ENCODE results near the gene DPH5.
"Not testable (repeated sequence)": the region's sequence is repeated elsewhere in the genome, so short reads cannot be mapped to it uniquely, and the experiment has no call there.

Gene DPH5

DNA sequence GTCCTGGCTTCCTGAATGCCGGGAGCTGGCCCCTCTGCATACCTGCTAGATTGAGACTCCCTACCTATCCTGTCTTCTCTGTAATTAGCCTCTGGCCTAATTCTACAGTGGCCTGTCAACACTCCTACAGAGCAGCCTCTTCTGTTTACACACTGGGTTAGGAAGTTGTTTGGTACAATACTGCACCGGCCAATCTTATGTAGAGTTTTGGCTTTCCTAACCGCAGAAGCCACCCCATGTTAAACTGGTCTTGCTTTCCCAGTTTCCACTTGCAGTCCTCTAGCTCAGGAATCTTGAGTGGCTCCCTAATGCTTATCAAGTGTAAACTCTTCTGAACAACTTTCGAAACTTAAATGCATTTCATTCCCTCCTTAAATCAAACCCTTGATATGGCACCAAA, 42.8 kb downstream of the DPH5 start:
- DNase-seq (ENCODE audit: low read depth): no peak

- DNase-seq (ENCODE audit: low read depth): no peak
These were observed 46.0 kb downstream of the DPH5 start for GRCh38 chr1:100979631-100980030.

DNA sequence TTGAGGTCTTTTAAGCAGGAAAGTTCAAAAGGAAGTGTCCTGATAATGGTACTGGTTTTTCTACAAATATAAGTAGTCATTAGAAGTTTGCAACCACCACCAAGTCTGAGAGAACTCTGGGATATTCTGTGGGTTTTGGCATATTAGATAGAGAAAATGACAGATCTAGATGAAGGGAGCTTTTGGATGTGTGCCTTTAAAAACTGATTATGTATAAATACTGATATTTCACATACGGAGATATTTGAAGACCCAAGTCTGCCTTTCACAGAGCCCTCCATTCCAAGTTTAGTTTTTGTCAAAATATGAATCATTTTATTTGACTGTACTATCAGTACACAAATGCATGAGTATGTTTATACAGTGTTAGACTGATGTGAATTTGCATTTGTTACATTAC, 48.6 kb downstream of the DPH5 start:
- no peak for DNase-seq (ENCODE audit: low read depth)

GRCh38 chr1:100972185-100972584, 53.4 kb downstream of the DPH5 start:
- no peak for DNase-seq (ENCODE audit: low read depth)

GRCh38 chr1:100971021-100971420, 54.6 kb downstream of the DPH5 start:
- DNase-seq (ENCODE audit: low read depth): no peak

DNA sequence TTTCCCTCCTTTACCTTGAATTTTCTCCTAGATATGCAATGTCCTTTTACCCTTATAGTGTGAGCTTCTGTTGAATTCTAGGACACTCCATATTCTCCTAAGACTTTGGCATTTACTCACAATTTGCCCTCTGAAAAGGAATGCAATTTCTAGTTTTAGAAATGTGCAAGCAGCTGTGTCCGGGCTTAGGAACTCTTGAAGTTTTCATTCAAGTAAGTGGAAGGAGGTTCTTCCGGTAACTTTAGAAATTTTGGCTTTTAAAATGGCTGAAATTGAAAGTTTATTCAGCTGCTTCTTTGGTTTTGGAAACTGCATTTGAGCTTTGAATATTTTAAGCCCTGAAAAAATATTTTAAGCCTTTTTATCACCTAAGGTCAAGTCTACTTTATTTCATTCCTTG, 56.3 kb downstream of the DPH5 start:
- DNase-seq (ENCODE audit: low read depth): no peak

DNA sequence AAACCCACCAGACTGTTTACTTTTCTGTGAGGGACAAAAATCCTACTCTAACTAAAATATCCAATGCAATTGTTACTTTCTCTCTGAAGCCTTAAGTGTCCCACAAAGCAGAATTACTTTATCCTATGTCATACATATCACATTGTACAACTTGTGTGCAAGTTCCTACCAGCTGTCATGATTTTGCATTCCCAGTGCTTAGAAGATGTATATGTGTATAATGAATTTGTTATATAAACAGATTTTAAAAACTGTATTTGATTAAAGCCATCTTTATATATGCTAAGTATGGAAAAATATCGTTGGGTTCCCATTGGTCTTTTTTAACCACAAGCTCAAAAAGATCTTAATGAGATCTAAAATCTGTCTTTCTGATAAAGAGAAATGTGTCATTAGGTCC, 57.0 kb downstream of the DPH5 start:
- DNase-seq (ENCODE audit: low read depth): no peak

DNA sequence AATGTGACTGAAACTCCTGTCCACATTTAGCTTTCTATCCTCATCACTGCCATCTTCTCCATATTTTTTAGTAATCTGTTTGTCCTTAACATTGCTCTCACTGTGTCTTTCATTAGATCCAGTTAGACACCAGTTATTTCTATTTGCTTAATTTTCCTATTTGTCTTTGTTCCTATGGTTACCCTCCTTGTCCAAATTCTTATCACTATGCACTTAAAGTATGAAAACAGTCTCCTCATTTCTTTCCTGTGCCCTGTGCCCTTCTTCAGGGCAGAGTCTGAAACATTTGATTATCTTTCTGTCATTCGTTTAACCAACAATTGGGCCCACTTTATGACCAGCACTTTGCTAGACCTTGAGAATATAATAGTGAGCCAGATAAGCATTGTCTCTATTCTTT, 65.5 kb downstream of the DPH5 start:
- no peak for DNase-seq (ENCODE audit: low read depth)

GRCh38 chr1:100959502-100960060, 66.0 kb downstream of the DPH5 start:
- no peak for DNase-seq (ENCODE audit: low read depth)

GRCh38 chr1:100955322-100955721, 70.3 kb downstream of the DPH5 start:
- DNase-seq (ENCODE audit: low read depth): peak; percentile 59

- no peak for DNase-seq (ENCODE audit: low read depth)
These were observed 71.4 kb downstream of the DPH5 start for GRCh38 chr1:100953960-100954730.

DNA sequence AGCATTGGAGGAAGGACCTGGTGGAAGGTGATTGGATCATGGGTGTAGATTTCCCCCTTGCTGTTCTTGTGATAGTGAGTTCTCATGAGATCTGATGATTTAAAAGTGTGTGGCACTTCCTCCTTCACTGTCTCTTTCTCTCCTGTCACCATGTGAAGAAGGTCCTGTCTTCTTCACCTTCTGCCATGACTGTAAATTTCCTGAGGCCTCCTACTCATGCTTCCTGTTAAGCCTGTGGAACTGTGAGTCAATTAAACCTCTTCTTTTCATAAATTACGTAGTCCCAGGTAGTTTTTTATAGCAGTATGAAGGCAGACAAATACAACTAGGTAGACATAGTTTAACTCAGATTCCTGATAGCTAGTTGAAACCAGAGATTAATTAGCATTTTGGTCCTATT, 72.6 kb downstream of the DPH5 start:
- DNase-seq (ENCODE audit: low read depth): not testable (repeated sequence)

DNA sequence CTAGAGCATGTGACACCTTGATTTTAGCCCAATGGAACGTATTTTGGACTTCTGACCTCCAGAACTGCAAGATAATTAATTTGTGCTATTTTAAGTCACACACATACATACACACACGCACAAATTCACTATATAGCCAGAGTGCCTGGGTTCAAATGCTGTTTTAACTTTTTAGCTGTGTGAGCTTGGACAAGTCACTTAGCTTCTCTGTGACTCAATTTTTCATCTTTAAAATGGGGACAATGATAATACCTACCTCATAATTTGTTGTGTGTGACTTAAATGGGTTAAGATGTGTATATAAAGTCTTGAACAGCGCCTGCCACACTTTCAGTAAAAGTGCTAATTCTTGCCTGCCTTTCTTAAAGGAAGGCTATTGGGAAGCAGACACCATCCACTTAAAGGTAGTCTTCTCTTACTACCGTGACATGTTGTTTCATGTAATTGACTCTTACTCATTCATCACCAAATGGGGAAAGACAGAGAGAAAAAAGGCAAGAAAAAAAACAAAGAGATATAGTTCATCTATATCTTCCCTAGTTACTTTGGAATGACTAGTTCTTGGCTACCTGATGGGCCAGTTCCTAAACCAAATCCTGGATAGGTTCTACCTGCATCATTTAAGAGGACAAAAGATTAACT, 73.4 kb downstream of the DPH5 start:
- DNase-seq (ENCODE audit: low read depth): no peak

- peak; percentile 26 for DNase-seq (ENCODE audit: low read depth)
These were observed 74.8 kb downstream of the DPH5 start for GRCh38 chr1:100950781-100951180.

- DNase-seq (ENCODE audit: low read depth): no peak
These were observed 75.2 kb downstream of the DPH5 start for GRCh38 chr1:100950337-100950736.

- DNase-seq (ENCODE audit: low read depth): not testable (repeated sequence)
These were observed 75.9 kb downstream of the DPH5 start for GRCh38 chr1:100949515-100950158.

GRCh38 chr1:100948721-100949405, 76.7 kb downstream of the DPH5 start:
- not testable (repeated sequence) for DNase-seq (ENCODE audit: low read depth)

DNA sequence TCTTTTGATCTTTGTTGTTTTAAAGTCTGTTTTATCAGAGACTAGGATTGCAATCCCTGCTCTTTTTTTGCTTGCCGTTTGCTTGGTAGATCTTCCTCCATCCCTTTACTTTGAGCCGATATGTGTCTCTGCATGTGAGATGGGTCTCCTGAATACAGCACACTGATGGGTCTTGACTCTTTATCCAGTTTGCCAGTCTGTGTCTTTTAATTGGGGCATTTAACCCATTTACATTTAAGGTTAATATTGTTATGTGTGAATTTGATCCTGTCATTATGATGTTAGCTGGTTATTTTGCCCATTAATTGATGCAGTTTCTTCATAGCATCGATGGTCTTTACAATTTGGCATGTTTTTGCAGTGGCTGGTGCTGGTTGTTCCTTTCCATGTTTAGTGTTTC, 77.8 kb downstream of the DPH5 start:
- DNase-seq (ENCODE audit: low read depth): not testable (repeated sequence)

DNA sequence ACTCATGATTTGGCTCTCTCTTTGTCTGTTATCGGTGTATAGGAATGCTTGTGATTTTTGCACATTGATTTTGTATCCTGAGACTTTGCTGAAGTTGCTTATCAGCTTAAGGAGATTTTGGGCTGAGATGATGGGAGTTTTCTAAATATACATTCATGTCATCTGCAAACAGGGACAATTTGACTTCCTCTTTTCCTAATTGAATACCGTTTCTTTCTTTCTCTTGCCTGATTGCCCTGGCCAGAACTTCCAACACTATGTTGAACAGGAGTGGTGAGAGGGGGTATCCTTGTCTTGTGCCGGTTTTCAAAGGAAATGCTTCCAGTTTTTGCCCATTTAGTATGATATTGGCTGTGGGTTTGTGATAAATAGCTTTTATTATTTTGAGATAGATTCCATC, 79.5 kb downstream of the DPH5 start:
- not testable (repeated sequence) for DNase-seq (ENCODE audit: low read depth)

- DNase-seq (ENCODE audit: low read depth): no peak
These were observed 82.1 kb downstream of the DPH5 start for GRCh38 chr1:100943533-100943932.

- DNase-seq (ENCODE audit: low read depth): no peak
These were observed 83.1 kb downstream of the DPH5 start for GRCh38 chr1:100942304-100943046.
